ENCODE data around the gene LRP5. TPM values are rescaled to one million over a fixed set of nuclear protein-coding genes. Genes with fewer than 3 reads are reported as not detected.

LRP5 gene
- total RNA-seq, 1 donor from 2014 or later = 65.0 TPM

DNA sequence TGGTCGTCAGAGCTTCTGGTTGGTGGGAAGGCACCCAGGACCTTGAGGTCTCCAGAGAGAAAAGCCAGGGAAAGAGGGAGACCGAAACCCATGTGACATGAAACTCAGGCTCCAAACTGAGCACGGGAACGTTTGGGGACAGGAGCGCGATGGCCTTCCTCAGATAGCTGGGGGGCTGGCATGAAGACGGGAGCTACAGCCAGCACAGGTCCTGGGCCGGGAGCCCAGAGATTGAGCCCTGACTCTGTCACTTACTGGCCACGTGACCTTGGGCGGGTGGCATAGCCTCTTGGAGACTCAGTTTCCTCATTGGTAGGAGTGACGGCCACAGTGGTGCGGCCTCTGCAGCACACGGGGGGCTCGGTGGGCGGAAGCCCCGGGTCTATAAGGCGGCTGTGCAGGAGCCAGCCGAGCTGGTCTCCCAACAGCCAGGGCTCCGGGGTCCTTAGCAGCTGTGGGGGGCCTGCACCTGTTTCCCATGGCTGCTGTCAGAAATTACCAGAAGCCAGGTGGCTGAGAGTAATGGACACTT, 111.8 kb downstream of the LRP5 start:
- TF ChIP-seq, protein P1, sequence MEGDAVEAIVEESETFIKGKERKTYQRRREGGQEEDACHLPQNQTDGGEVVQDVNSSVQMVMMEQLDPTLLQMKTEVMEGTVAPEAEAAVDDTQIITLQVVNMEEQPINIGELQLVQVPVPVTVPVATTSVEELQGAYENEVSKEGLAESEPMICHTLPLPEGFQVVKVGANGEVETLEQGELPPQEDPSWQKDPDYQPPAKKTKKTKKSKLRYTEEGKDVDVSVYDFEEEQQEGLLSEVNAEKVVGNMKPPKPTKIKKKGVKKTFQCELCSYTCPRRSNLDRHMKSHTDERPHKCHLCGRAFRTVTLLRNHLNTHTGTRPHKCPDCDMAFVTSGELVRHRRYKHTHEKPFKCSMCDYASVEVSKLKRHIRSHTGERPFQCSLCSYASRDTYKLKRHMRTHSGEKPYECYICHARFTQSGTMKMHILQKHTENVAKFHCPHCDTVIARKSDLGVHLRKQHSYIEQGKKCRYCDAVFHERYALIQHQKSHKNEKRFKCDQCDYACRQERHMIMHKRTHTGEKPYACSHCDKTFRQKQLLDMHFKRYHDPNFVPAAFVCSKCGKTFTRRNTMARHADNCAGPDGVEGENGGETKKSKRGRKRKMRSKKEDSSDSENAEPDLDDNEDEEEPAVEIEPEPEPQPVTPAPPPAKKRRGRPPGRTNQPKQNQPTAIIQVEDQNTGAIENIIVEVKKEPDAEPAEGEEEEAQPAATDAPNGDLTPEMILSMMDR (conservative IDR thresholded peaks at IDR 0.05) = no peak
- no peak for DNase-seq (ENCODE audit: extremely low spot score, unreplicated experiment)
- Mint-ChIP-seq H3K36me3 (peaks cover 23% of the 10 kb centered on the region), H3K4me1 (ENCODE audit: unreplicated experiment) (peaks cover 4% of the 10 kb centered on the region), H3K4me3 (no peak overlapping the region), H3K27me3 (no peaks in the 10 kb centered on the region), H3K9me3 (peaks cover 5% of the 10 kb centered on the region), H3K27ac (no peak overlapping the region)

DNA sequence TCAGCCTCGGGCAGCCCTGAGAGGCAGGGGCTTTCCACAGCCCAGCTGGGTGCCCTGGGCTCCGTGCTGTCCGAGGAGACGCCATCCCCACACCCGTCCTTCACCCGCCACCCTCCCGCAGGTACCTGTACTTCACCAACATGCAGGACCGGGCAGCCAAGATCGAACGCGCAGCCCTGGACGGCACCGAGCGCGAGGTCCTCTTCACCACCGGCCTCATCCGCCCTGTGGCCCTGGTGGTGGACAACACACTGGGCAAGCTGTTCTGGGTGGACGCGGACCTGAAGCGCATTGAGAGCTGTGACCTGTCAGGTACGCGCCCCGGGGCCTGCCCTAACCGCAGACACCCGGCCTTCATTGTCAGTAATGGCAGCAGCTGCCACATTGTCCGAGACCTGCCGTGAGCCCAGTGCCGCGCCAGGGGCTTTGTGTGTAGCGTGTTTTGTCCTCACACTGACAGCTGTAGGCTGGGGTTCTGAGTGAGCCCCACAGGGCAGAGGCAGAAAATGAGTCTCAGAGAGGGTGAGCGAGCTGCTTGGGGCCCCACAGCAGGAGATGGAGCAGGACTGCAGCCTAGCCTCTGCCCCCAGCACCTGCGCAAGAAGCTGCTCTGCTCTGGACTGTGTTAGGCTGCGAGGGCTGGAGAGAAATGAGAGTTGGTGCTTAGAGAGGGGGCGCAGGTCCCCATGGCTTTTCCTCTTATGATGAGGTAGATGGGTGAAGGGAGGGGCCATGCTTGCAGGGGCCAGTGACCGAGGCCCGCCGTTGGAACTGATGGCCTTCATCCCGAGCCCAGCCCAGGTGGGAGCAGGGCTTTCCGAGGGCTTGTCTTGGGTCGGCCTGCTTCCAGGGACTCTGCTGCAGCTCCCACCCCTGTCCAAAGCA, 112.8 kb downstream of the LRP5 start:
- peaks cover 25% of the 10 kb centered on the region for H3K36me3 Mint-ChIP-seq
- H3K9me3 Mint-ChIP-seq = peaks cover 10% of the 10 kb centered on the region
- no peak overlapping the region for H3K27ac Mint-ChIP-seq
- peak; percentile 64 for DNase-seq (ENCODE audit: extremely low spot score, unreplicated experiment)
- no peaks in the 10 kb centered on the region for H3K27me3 Mint-ChIP-seq
- TF ChIP-seq, protein P1 (conservative IDR thresholded peaks at IDR 0.05) = no peak
- H3K4me1 Mint-ChIP-seq (ENCODE audit: unreplicated experiment) = peaks cover 4% of the 10 kb centered on the region
- H3K4me3 Mint-ChIP-seq = no peak overlapping the region

DNA sequence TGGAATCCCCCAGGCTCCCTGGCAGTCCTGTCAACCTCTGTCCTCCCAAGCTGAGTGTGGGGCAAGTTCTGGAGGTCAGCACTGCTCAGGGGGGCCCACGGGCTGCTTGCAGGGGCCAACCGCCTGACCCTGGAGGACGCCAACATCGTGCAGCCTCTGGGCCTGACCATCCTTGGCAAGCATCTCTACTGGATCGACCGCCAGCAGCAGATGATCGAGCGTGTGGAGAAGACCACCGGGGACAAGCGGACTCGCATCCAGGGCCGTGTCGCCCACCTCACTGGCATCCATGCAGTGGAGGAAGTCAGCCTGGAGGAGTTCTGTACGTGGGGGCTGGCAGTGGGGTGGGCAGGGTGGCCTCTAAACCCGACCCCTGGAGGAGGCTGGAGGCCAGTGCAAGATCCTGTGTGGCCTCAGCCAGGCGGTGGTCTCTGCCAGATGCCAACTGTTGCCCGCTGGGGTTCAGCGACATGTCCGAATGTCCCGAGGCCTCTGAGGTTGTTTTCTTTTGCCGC, 113.5 kb downstream of the LRP5 start:
- TF ChIP-seq, protein P1 (conservative IDR thresholded peaks at IDR 0.05) = no peak
- H3K27me3 Mint-ChIP-seq = no peaks in the 10 kb centered on the region
- no peak for DNase-seq (ENCODE audit: extremely low spot score, unreplicated experiment)
- peaks cover 10% of the 10 kb centered on the region for H3K9me3 Mint-ChIP-seq
- H3K4me3 Mint-ChIP-seq = no peak overlapping the region
- peaks cover 4% of the 10 kb centered on the region for H3K4me1 Mint-ChIP-seq (ENCODE audit: unreplicated experiment)
- peaks cover 27% of the 10 kb centered on the region for H3K36me3 Mint-ChIP-seq
- H3K27ac Mint-ChIP-seq = no peak overlapping the region

DNA sequence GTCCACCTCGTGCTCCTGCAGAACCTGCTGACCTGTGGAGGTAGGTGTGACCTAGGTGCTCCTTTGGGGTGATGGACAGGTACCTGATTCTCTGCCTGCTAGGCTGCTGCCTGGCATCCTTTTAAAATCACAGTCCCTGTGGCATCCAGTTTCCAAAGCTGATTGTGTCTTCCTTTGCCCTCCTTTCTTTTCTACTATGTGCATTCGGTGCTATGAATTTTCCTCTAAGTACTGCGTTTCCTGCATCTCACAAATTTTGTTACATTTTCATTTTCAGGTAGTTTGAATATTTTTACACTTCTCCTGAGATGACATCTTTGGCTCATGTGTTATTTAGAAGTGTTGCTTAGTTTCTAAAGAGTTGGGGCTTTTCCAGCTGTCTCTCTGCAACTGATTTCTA, 117.3 kb downstream of the LRP5 start:
- TF ChIP-seq, protein P1 (conservative IDR thresholded peaks at IDR 0.05) = no peak
- Mint-ChIP-seq H3K9me3 (peaks cover 10% of the 10 kb centered on the region), H3K27me3 (no peaks in the 10 kb centered on the region), H3K4me3 (no peak overlapping the region), H3K36me3 (peaks cover 23% of the 10 kb centered on the region), H3K4me1 (ENCODE audit: unreplicated experiment) (no peaks in the 10 kb centered on the region), H3K27ac (no peak overlapping the region)
- DNase-seq (ENCODE audit: extremely low spot score, unreplicated experiment) = no peak

DNA sequence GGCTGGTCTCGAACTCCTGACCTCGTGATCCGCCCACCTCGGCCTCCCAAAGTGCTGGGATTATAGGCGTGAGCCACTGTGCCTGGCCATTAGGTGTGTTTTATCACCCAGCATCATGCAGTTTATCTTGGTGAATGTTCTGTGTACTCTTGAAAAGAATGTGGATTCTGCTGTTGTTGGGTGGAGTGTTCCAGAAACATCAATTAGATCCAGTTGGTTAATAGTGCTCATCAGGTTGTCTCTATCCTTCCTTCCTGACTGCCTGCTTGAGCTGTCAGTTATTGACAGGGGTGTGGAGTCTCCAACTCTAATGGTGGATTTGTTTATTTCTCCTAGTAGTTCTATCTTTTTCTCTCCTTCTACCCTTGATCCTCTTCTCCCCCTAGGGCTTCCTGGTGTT, 118.0 kb downstream of the LRP5 start:
- TF ChIP-seq, protein P1 (conservative IDR thresholded peaks at IDR 0.05) = no peak

More for the DNA sequence above, 118.0 kb downstream of the LRP5 start:
- Mint-ChIP-seq H3K36me3 (peaks cover 19% of the 10 kb centered on the region), H3K4me1 (ENCODE audit: unreplicated experiment) (no peaks in the 10 kb centered on the region), H3K9me3 (peaks cover 10% of the 10 kb centered on the region), H3K4me3 (no peak overlapping the region), H3K27me3 (no peaks in the 10 kb centered on the region), H3K27ac (no peak overlapping the region)
- no peak for DNase-seq (ENCODE audit: extremely low spot score, unreplicated experiment)

All from type B pancreatic cell (in vitro differentiated cells).